SK-N-SH treated with all-trans-retinoic acid at 6 μM for 48 hours (cell line): ENCODE results near the gene AXIN2.

Experiments
- ATAC-seq: fragments of 200-7000 bp; cut with Tn5 transposase; 3 replicates; pipeline ENCODE4 v1.9.1; 2020; ENCODE audit warnings: mild to moderate bottlenecking, moderate library complexity
- ARNTL ChIP-seq: fragments of 450-650 bp; formaldehyde crosslinking; IDR thresholded peaks from 2 replicates; pipeline ENCODE4 v1.5.0; 2020; ENCODE audit warnings: low read depth, mild to moderate bottlenecking, moderate library complexity, borderline replicate concordance
- BACH2 ChIP-seq: fragments of 250-450 bp; sonication (Bioruptor Pico); IDR thresholded peaks from 2 replicates; pipeline ENCODE4 v1.9.0; 2021; ENCODE audit warnings: mild to moderate bottlenecking, borderline replicate concordance
- CREB5 ChIP-seq: fragments of 250-450 bp; sonication (Bioruptor Pico); IDR thresholded peaks from 2 replicates; pipeline ENCODE4 v1.5.1; 2020; ENCODE audit warnings: low read depth, mild to moderate bottlenecking, moderate library complexity
- CSDC2 ChIP-seq: fragments of 250-450 bp; sonication (Bioruptor Pico); IDR thresholded peaks from 2 replicates; pipeline ENCODE4 v1.5.0; 2020; ENCODE audit warnings: mild to moderate bottlenecking, moderate library complexity
- CSRNP3 ChIP-seq: fragments of 250-450 bp; sonication (Bioruptor Pico); IDR thresholded peaks from 2 replicates; pipeline ENCODE4 v1.5.1; 2021; ENCODE audit warnings: mild to moderate bottlenecking, moderate library complexity
- ESRRG ChIP-seq: fragments of 250-450 bp; sonication (Bioruptor Pico); IDR thresholded peaks from 2 replicates; pipeline ENCODE4 v1.6.1; 2021; ENCODE audit warnings: mild to moderate bottlenecking
- ISL1 ChIP-seq: fragments of 250-450 bp; sonication (Bioruptor Pico); IDR thresholded peaks from 2 replicates; pipeline ENCODE4 v2.1.2; 2022; ENCODE audit warnings: mild to moderate bottlenecking, moderate library complexity
- OSR1 ChIP-seq: fragments of 250-450 bp; sonication (Bioruptor Pico); IDR thresholded peaks from 2 replicates; pipeline ENCODE4 v1.8.0; 2022; ENCODE audit warnings: moderate library complexity, mild to moderate bottlenecking, inconsistent platforms
- PATZ1 ChIP-seq: fragments of 250-450 bp; sonication (Bioruptor Pico); IDR thresholded peaks from 2 replicates; pipeline ENCODE4 v1.8.0; 2020; ENCODE audit warnings: mild to moderate bottlenecking, moderate library complexity, borderline replicate concordance
- POU6F1 ChIP-seq: fragments of 250-450 bp; sonication (Bioruptor Pico); IDR thresholded peaks from 2 replicates; pipeline ENCODE4 v1.8.0; 2021; ENCODE audit warnings: low read depth, mild to moderate bottlenecking, moderate library complexity, borderline replicate concordance
- PPARA ChIP-seq: fragments of 250-450 bp; sonication (Bioruptor Pico); IDR thresholded peaks from 2 replicates; pipeline ENCODE4 v1.5.0; 2020; ENCODE audit warnings: mild to moderate bottlenecking, borderline replicate concordance
- SNAI2 ChIP-seq: fragments of 250-450 bp; sonication (Bioruptor Pico); IDR thresholded peaks from 2 replicates; pipeline ENCODE4 v1.5.0; 2020; ENCODE audit warnings: mild to moderate bottlenecking, moderate library complexity
- TCF4 ChIP-seq: fragments of 250-450 bp; sonication (Bioruptor Pico); IDR thresholded peaks from 2 replicates; pipeline ENCODE4 v1.8.0; 2021; ENCODE audit warnings: mild to moderate bottlenecking, moderate library complexity, borderline replicate concordance
- TOX ChIP-seq: fragments of 250-450 bp; sonication (Bioruptor Pico); IDR thresholded peaks from 2 replicates; pipeline ENCODE4 v1.8.0; 2021; ENCODE audit warnings: mild to moderate bottlenecking, moderate library complexity, borderline replicate concordance
- TSHZ2 ChIP-seq: fragments of 250-450 bp; sonication (Bioruptor Pico); IDR thresholded peaks from 2 replicates; pipeline ENCODE4 v1.5.0; 2020; ENCODE audit warnings: mild to moderate bottlenecking, moderate library complexity
- ZC3H10 ChIP-seq: fragments of 250-450 bp; sonication (Bioruptor Pico); IDR thresholded peaks from 2 replicates; pipeline ENCODE4 v1.5.1; 2021; ENCODE audit warnings: mild to moderate bottlenecking, moderate library complexity
- ZFP3 ChIP-seq: fragments of 250-450 bp; sonication (Bioruptor Pico); IDR thresholded peaks from 2 replicates; pipeline ENCODE4 v1.5.0; 2020; ENCODE audit warnings: mild to moderate bottlenecking, moderate library complexity
- ZNF565 ChIP-seq: fragments of 450-650 bp; formaldehyde crosslinking; conservative IDR thresholded peaks from 2 replicates; pipeline ENCODE4 v1.5.0; 2020; ENCODE audit warnings: low read depth, mild to moderate bottlenecking, moderate library complexity
- ZNF70 ChIP-seq: fragments of 450-650 bp; formaldehyde crosslinking; IDR thresholded peaks from 2 replicates; pipeline ENCODE4 v1.5.0; 2020; ENCODE audit warnings: mild to moderate bottlenecking, moderate library complexity
- ZNF8 ChIP-seq: fragments of 450-650 bp; formaldehyde crosslinking; IDR thresholded peaks from 2 replicates; pipeline ENCODE4 v1.5.0; 2020; ENCODE audit warnings: mild to moderate bottlenecking, moderate library complexity

AXIN2 gene

GRCh38 chr17:65489413-65490155 is 71.9 kb downstream of the AXIN2 start:
- no peak for ATAC-seq
- TF ChIP-seq CREB5 (CRISPR knock-in tag), result no peak
- no peak for TF ChIP-seq TCF4 (CRISPR knock-in tag)
- TF ChIP-seq PATZ1 (CRISPR knock-in tag), result no peak
- no peak for TF ChIP-seq ZNF70 (CRISPR knock-in tag)
- TF ChIP-seq TOX (CRISPR knock-in tag), result no peak
- TF ChIP-seq PPARA (CRISPR knock-in tag), result no peak
- no peak for TF ChIP-seq ZC3H10
- TF ChIP-seq BACH2 (CRISPR knock-in tag), result no peak
- no peak for TF ChIP-seq CSRNP3 (CRISPR knock-in tag)
- no peak for TF ChIP-seq ARNTL (CRISPR knock-in tag)
- no peak for TF ChIP-seq ESRRG (CRISPR knock-in tag)
- TF ChIP-seq OSR1 (CRISPR knock-in tag), result no peak
- TF ChIP-seq ZFP3 (CRISPR knock-in tag), result no peak
- TF ChIP-seq POU6F1 (CRISPR knock-in tag), result no peak
- no peak for TF ChIP-seq CSDC2 (CRISPR knock-in tag)
- no peak for TF ChIP-seq SNAI2
- no peak for TF ChIP-seq ISL1 (CRISPR knock-in tag)
- TF ChIP-seq TSHZ2, result no peak
- no peak for TF ChIP-seq ZNF8 (CRISPR knock-in tag)

GRCh38 chr17:65488665-65489064 is 72.8 kb downstream of the AXIN2 start:
- TF ChIP-seq OSR1 (CRISPR knock-in tag) (no peak), SNAI2 (no peak), BACH2 (CRISPR knock-in tag) (no peak), PATZ1 (CRISPR knock-in tag) (no peak), ARNTL (CRISPR knock-in tag) (no peak), CSDC2 (CRISPR knock-in tag) (no peak), TCF4 (CRISPR knock-in tag) (no peak), ZNF565 (CRISPR knock-in tag) (no peak), ZNF8 (CRISPR knock-in tag) (no peak), ZNF70 (CRISPR knock-in tag) (no peak), PPARA (CRISPR knock-in tag) (no peak)
- no peak for ATAC-seq
